HT1080 (cell line): ENCODE measurements around the gene FOSL1. TPM values are rescaled to one million over a fixed set of nuclear protein-coding genes. Genes with fewer than 3 reads are reported as not detected.

Experiments
- DNase-seq: peaks from one replicate; pipeline ENCODE4 v3.0.0-alpha.2; 2015; ENCODE audit warnings: low read depth
- polyA plus RNA-seq, 2 experiments: library from polyadenylated mRNA; depleted of rRNA; stranded (reverse); fragments of >200 nt; gene quantifications; 2 replicates each; pipeline ENCODE4 v1.2.3, GENCODE V29; 2015
- total RNA-seq: library from RNA; depleted of rRNA; stranded (reverse); fragments of >200 nt; shearing (Covaris generic); gene quantifications from 2 replicates; pipeline ENCODE4 v1.2.3, GENCODE V29; 2014; rRNA removed

FOSL1 gene
- 236 and 374 TPM in 2 replicates for total RNA-seq
- 579 and 580 TPM in 2 replicates for polyA plus RNA-seq (2015; cell fraction: cytosol; rRNA removed)
- polyA plus RNA-seq (2015; cell fraction: nucleus; rRNA removed), result 258 and 269 TPM in 2 replicates

DNA sequence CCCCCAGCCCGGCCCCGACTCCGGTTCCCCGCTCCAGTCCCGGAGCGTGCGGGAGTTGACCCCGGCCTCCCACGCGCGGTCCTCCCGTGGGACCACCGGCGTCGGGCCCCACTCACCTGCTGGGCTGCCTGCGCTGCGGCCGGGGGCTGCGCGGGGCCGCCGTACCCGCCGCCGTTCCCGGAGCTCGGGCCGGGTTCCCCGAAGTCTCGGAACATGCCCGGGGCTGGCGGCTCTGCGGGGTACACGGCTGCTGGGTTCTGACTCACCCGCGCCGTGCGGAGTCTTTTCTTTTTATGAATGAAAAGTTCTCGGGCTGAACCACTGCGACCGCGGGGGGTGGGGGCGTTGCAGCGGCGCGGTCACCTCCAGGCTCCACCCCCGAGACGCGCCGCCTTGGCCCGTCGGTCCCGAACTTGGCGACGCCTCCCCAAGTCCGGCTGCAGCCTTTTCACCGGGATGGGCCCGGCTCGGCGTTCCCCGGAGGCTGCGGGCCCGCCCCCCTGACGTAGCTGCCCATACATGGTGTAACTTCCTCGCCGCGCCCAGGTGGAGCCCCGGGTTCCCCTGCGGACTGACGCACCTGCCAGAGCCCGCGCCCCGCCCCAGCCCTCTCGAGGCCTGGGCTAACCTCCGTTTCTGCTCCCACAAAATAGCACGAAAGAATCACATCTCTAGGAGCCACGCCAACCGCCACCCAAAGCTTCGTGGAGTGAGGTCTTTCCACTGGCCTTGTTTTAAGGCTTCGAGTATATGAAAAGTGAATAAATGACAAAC, at the start of gene FOSL1:
Gene FOSL1 (minus strand): TSS at position 264 of the 774 bp plus-strand sequence. CDS start 49 bp downstream, at position 215.
- DNase-seq, result peak; percentile 98

DNA sequence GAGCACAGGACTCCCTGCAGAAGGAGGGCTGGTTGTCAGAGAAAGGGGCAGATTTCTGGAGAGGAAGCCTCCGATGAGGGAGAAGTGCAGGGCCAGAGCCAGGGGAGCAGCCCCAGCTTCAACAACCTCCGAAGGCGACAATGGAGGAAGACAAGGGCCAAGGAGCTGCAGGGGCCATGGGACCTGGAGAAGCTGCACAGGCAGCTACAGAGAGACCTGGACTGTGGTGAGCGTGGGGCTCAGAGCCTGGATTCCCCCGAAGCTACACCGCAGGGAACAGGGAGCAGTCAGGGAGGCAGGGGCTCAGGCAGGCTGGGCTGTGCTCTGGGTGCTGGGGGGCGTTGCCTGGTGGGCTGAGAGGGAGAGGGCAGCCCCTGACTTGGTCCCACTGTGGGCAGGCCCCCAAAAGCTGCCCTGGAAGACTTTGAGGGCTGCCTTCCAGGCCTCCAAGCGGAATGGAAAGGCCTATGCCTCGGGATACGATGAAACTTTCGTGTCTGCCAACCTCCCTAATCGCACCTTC, 47.5 kb upstream of the FOSL1 start:
- no peak for DNase-seq

DNA sequence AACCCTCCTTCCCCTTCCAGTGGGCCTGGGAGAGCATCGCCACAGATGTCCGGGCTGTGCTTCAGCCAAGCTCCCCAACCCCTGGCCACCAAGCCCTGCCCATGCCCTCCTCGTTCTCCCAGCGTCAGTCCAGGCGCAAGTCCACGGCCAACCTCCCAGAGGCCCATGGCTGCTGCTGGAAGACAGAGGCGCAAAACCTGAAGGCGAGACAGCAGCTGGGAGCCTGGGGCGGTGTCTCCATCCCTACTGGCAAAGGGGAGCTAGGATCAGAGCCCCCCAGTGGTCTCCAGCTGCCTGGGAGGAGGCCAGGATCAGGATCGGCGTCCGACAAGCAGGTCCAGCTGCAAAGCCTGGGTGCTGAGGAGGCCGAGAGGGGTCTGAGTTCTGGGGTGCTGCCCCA, 46.9 kb upstream of the FOSL1 start:
- no peak for DNase-seq

DNA sequence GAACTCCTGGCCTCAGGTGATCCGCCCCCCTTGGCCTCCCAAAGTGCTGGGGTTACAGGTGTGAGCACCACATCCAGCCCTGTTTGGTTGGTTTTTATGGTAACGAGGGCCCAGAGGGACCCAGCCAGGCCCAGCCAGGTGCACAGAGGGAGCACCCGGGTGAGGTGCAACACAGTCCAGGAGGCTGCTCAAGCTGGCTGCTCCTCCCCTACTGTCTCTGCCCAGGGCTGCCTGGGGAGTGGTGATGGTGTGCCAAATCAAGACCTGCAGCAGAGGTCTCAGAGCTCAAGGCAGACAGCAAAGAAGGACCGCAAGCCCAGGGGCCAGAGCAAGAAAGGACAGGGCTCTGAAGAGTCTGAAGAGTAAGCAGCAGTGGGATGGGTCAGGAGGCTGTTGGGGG, 46.5 kb upstream of the FOSL1 start:
- DNase-seq, result no peak

DNA sequence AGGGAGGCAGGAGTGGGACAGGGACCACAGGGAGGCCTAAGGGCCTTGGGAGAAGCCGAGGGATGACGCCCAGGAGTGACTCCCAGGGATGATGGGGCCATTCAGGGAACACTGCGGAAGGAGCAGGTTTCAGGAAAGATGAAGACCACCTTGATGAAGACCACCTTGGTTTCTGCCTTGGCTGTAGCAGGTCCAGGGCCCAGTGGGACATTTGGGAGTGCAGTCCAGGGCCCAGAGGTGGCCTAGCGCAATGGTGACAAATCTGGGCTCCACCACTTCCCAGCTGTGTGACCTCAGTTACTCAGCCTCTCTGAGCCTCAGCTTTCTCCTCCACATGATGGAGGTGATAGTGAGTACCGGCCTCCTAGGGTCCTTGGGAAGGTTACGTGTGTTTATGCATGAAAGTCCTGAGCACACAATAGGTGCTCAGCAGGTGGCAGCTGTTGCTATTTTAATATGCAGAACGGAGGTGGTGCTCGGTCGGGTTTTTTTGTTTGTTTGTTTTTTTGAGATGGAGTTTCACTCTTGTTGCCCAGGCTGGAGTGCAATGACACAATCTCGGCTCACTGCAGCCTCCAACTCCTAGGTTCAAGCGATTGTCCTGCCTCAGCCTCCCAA, 45.9 kb upstream of the FOSL1 start:
- DNase-seq, result no peak

GRCh38 chr11:65945430-65945911, 45.3 kb upstream of the FOSL1 start, which contains the start of gene TSGA10IP:
TSGA10IP (plus strand) TSS chr11:65945480; CDS start chr11:65945676, 196 bp downstream.
- no peak for DNase-seq

DNA sequence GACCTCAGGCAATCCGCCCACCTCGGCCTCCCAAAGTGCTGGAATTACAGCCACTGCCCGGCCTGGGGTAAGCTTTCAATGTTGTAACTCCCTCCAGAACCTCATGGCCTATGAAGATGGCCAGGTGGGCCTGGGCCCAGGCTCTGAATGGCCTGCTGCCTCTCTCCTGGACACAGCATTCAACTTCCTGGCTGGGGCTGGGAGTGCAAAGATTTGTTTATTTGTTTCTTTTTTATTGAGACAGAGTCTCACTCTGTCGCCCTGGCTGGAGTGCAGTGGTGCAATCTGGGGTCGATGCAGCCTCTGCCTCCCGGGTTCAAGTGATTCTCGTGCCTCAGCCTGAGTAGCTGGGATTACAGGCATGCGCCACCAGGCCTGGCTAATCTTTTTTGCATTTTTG, 44.6 kb upstream of the FOSL1 start:
- DNase-seq, result no peak

- no peak for DNase-seq
Observed at GRCh38 chr11:65944191-65944590, 44.0 kb upstream of the FOSL1 start.

GRCh38 chr11:65942531-65942930, 42.3 kb upstream of the FOSL1 start:
- no peak for DNase-seq

DNA sequence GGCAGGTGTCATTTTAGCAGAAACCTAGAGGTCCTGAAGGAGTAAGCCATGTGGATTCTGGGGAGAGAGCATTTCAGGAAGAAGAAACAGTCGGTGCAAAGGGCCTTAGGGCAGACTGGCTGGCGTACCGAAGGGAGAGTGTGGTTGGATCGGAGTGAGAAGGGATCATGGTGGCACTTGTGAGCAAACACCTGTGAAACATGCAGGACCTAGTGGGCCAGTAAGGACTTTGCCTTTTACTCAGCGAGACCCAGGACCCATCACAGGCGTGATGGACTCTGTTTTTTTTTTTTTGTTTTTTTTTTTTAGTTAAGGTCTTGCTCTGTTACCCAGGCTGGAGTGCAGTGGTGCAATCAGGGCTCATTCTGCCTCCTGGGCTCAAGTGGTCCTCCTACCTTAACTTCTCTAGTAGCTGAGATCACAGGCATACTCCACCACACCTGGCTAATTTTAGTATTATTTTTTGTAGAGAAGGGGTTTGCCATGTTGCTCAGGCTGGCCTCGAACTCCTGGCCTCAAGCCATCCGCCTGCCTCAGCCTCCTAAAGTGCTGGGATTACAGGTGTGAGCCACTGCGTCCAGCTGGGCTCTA, 41.6 kb upstream of the FOSL1 start:
- DNase-seq, result no peak

DNA sequence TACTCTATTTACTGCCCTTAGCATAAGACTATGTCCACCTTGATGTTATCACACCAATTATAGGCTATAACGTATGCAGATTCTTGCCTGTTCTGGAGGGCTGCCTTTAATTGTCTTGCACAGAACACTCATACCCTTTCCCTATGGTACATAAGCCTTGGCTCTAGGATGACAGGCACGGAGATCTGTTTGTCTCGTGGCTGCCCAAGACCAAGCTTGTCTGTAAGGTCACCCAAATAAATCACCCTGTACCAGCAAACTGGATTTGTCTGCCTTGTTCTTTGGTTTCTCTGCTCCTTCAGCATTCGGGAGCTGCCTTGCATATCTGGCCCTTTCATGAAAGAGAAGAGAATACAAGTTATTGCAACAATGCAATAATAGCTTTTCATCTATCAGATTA, 37.6 kb upstream of the FOSL1 start:
- DNase-seq, result no peak

- DNase-seq, result no peak
Observed at GRCh38 chr11:65934014-65934413, 33.8 kb upstream of the FOSL1 start.

- no peak for DNase-seq
Observed at GRCh38 chr11:65932558-65932919, 32.4 kb upstream of the FOSL1 start.

DNA sequence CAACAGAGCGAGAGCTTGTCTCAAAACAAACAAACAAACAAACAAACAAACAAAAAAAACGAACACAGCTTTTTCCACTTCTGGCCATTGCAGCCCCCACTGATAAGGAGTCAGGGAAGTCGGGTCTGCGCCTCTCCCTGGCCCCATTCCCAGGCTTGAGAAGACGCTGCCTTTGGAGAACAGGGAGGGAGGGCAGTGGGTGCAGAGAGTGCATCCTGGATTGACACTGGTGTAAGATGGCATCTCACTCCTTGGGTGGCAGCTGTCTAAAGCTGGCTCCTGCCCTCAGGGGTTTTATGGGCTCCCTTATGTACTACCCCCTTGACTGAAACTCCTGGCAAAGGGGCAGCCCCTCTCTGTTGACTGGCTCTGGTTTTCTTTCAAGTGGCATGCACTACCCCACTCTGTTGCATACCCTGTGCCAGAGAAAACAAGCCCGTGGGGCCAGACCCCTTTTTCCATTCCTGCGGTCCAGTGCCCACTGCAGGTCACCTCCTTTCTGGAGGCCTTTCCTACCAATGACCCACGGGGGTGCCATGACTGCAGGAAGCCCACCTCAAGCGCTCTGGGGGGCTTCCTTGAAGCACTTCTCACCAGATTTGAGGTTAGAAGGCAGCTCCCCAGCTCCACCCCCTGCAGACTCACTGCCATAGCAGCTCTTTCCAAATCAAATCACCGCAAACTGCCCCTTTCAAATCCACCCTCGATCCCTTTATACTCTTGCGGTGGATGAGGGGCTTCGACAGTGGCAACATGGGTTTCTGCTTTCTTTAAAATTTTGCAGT, 31.8 kb upstream of the FOSL1 start:
- DNase-seq, result no peak

- DNase-seq, result no peak
Observed at GRCh38 chr11:65928667-65929066, 28.5 kb upstream of the FOSL1 start.

DNA sequence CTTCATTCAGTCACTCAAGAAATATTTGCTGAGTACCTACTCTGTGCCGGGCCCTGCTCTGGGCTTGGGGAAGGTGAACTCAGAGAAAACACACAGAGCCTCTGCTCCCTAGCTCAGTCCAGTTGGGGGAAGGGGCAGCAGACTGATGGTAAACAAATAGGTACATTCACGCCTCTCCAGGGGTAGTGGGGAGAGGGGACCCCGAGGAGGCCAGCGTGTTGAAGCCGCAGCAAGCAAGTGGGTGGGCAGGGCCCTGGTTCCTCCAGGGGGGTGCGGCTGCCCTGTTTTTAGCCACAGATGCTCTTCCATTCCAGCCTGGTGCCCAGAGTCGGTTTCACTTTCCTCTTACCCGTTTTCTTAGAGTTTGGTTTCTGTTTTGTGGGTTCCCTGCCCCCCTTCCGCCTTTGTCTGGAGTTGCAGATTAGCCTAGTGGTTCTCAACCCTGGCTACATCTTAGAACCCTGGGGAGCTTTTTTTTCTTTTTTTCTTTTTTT, 27.8 kb upstream of the FOSL1 start:
- DNase-seq, result no peak

DNA sequence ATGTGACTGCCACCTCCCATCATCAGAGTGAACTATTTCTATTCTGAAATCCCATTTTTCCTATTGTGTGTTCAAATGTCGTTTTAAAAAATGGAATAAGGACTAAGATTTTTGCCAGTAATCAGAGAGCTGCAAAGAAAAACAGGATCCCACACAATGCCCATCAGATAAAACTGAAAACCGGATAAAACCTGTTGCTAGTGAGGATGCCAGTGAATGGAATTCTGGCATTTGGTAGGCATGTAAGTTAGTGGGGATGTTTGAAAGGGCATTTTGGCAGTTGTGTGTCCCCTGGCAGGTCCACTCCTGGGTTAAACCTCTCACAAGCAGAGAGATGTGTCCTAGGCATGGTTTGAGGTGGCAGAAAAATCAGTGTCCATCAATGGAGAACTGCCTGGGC, 25.2 kb upstream of the FOSL1 start:
- DNase-seq, result no peak

DNA sequence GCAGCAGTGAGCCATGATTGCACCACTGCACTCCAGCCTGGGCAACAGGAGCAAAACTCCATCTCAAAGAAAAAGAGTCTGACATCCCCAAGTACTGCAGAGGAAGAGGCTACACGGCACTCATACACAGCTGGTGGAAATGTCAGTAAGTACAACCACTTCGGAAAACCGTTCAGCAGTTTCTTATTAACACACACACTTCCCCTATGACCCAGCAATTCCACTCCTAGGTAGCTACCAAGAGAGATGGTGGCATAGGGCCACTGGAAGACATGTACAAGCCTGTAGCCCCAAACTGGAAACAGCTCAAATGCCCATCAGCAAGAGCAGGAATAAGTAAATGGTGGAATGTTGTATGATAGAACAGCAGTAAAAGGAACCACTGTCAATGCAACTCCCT, 22.4 kb upstream of the FOSL1 start:
- DNase-seq, result no peak

- no peak for DNase-seq
Observed at GRCh38 chr11:65921876-65922275, 21.7 kb upstream of the FOSL1 start.

DNA sequence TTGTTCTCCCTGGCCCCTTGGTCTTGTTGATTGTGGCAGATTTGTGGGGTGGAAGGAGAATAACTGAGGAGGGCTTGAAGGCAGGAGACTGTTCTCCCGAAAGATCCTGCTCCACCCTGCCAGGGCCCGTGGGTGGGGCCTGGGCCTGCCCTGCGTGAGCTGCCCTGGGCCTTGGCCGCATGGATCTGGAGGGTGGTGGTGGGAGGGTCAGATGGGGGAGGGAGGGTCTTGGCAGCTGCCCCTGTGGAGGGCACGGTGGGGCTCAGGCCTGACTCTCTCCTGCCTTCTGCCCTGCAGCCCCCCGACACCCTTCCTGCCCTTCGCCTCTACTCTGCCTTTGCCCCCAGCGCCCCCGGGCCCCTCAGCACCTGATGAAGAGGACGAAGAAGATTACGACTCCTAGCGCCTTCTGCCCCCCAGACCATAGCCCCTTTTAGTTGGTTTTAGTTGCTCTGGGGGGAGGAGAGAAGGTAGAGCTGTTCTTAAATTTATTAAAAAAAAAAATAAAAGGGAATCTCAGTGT, 20.9 kb upstream of the FOSL1 start:
- no peak for DNase-seq

DNA sequence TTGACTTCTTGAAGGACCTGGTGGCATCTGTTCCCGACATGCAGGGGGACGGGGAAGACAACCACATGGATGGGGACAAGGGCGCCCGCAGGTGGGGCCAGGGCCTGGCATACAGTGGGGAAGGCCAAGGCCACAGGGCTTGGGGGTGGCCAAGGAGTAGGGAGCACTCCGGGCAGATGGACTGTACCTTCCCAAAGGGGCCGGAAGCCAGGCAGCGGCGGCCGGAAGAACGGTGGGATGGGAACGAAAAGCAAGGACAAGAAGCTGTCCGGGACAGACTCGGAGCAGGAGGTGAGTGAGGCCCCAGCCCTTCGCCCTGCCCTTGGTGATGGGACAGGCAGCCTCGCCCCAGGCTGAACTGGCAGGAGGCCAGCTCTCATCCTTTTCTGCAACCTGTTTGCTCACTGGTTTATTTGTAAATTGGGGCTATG, 20.2 kb upstream of the FOSL1 start:
- no peak for DNase-seq
